AG09319 (cell line): ENCODE results near the gene CPEB4.

ENCODE experiments used
- DNase-seq: peaks from one replicate; pipeline ENCODE4 v3.0.0-alpha.2; 2010; ENCODE audit warnings: low read depth; ENCODE audit errors: extremely low read depth
- CTCF ChIP-seq: IDR thresholded peaks from 2 replicates; pipeline ENCODE4 v1.5.1; 2011; ENCODE audit warnings: low read depth, mild to moderate bottlenecking, inconsistent platforms, low read length, moderate library complexity

CPEB4 gene

GRCh38 chr5:173971681-173972345 lies 83.7 kb downstream of the CPEB4 start:
- DNase-seq: no peak

GRCh38 chr5:173972607-173972924 lies 84.4 kb downstream of the CPEB4 start:
- no peak for TF ChIP-seq CTCF
- DNase-seq: no peak

More at GRCh38 chr5:173971681-173972345, 83.7 kb downstream of the CPEB4 start:
- no peak for TF ChIP-seq CTCF

- peak; percentile 50 for DNase-seq
- TF ChIP-seq CTCF: peak; percentile 88
These were observed 84.9 kb downstream of the CPEB4 start for GRCh38 chr5:173972925-173973615.

- no peak for TF ChIP-seq CTCF
These were observed 85.4 kb downstream of the CPEB4 start for GRCh38 chr5:173973616-173973969.

GRCh38 chr5:173974688-173975239 lies 86.6 kb downstream of the CPEB4 start:
- TF ChIP-seq CTCF: no peak
- no peak for DNase-seq

More at GRCh38 chr5:173973616-173973969, 85.4 kb downstream of the CPEB4 start:
- DNase-seq: no peak

GRCh38 chr5:173981185-173981761 lies 93.1 kb downstream of the CPEB4 start:
- no peak for TF ChIP-seq CTCF
- no peak for DNase-seq

GRCh38 chr5:173984218-173984617 lies 96.1 kb downstream of the CPEB4 start:
- peak; percentile 23 for TF ChIP-seq CTCF
- no peak for DNase-seq
